ENCODE results near the gene MCF2L2.

MCF2L2 gene

GRCh38 chr3:183299976-183300375, 128.4 kb downstream of the MCF2L2 start:
- TF ChIP-seq, protein P1, sequence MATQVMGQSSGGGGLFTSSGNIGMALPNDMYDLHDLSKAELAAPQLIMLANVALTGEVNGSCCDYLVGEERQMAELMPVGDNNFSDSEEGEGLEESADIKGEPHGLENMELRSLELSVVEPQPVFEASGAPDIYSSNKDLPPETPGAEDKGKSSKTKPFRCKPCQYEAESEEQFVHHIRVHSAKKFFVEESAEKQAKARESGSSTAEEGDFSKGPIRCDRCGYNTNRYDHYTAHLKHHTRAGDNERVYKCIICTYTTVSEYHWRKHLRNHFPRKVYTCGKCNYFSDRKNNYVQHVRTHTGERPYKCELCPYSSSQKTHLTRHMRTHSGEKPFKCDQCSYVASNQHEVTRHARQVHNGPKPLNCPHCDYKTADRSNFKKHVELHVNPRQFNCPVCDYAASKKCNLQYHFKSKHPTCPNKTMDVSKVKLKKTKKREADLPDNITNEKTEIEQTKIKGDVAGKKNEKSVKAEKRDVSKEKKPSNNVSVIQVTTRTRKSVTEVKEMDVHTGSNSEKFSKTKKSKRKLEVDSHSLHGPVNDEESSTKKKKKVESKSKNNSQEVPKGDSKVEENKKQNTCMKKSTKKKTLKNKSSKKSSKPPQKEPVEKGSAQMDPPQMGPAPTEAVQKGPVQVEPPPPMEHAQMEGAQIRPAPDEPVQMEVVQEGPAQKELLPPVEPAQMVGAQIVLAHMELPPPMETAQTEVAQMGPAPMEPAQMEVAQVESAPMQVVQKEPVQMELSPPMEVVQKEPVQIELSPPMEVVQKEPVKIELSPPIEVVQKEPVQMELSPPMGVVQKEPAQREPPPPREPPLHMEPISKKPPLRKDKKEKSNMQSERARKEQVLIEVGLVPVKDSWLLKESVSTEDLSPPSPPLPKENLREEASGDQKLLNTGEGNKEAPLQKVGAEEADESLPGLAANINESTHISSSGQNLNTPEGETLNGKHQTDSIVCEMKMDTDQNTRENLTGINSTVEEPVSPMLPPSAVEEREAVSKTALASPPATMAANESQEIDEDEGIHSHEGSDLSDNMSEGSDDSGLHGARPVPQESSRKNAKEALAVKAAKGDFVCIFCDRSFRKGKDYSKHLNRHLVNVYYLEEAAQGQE (IDR thresholded peaks at IDR 0.05; ENCODE audit: insufficient read depth in 1 of 2, low read depth in 2 of 2, low read length in 2 of 2), result no peak
- TF ChIP-seq FOXP2 (optimal IDR thresholded peaks at IDR 0.05; ENCODE audit: borderline replicate concordance, extremely low read depth, extremely low read length, insufficient read depth), result no peak
- no peak for TF ChIP-seq POLR2AphosphoS5 (IDR thresholded peaks at IDR 0.05; ENCODE audit: low read depth, low read length)
- TF ChIP-seq SIN3A (IDR thresholded peaks at IDR 0.05; ENCODE audit: borderline replicate concordance, insufficient read depth, low read length), result no peak
- TF ChIP-seq TAF1 (IDR thresholded peaks at IDR 0.05; ENCODE audit: borderline replicate concordance, insufficient read depth, low read length), result no peak

DNA sequence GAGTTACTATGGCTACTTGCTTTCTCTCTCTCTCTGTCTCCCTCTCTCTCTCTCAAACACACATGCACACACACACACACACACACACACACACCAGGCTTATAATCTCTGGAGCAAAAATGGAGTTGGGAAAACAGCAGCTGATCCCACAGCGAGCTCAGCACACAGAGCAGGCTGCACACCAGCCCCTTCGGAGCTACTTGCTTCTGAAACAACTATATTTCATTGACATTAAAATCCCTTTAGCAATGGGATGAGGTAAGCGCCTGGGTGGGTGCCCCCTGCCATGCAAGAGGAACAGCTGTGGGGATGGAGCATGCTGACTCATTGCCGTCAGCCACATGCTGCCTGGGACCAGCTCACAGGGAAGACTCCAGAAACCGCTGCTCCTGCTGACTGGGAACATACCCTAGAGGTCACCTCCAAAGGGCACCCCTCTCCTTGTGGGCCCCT, 129.7 kb downstream of the MCF2L2 start:
- TF ChIP-seq FOXP2 (optimal IDR thresholded peaks at IDR 0.05; ENCODE audit: borderline replicate concordance, extremely low read depth, extremely low read length, insufficient read depth) (no peak), SIN3A (IDR thresholded peaks at IDR 0.05; ENCODE audit: borderline replicate concordance, insufficient read depth, low read length) (no peak), TAF1 (IDR thresholded peaks at IDR 0.05; ENCODE audit: borderline replicate concordance, insufficient read depth, low read length) (no peak)

DNA sequence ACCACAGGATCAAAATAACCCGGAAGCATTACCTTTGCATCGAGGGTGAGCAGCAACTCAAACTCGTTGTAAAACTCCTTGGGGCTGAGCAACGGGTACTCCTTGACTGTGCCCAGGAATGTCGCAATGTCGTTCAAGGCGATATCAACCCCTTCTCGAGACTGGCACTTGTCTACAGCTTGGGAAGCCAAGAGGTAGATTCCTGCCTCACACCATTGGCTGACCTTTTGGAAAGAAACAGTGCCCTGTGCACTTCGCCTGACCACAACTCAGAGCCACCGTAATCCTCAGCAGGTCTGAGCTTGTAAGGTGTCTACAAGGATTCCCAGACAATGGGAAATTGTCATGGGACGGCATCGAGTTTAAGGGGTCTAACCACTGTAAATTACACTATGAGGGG, 131.5 kb downstream of the MCF2L2 start:
- TF ChIP-seq FOXP2 (optimal IDR thresholded peaks at IDR 0.05; ENCODE audit: borderline replicate concordance, extremely low read depth, extremely low read length, insufficient read depth) (no peak), POLR2AphosphoS5 (IDR thresholded peaks at IDR 0.05; ENCODE audit: low read depth, low read length) (no peak), SIN3A (IDR thresholded peaks at IDR 0.05; ENCODE audit: borderline replicate concordance, insufficient read depth, low read length) (no peak), TAF1 (IDR thresholded peaks at IDR 0.05; ENCODE audit: borderline replicate concordance, insufficient read depth, low read length) (no peak)
- TF ChIP-seq, protein P1 (IDR thresholded peaks at IDR 0.05; ENCODE audit: insufficient read depth in 1 of 2, low read depth in 2 of 2, low read length in 2 of 2), result no peak

DNA sequence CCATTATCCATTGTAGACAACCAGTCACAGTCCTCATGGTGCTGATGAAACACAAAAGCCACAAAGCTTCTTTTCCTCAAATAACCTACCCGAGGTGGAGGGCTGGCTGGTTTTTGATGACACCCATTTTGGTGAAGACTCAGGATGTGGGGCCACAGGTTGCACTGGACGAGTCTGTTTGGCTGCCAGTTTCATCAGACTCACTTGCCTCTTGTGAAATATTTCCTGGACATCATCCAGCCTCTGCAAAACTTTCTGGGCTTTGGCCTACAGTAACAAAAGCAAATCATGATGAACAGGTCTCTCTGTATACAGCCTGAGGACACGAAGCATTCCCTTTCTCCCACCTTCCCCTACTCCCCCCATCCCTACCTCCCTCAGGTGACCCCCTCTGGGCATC, 133.2 kb downstream of the MCF2L2 start:
- TF ChIP-seq SIN3A (IDR thresholded peaks at IDR 0.05; ENCODE audit: borderline replicate concordance, insufficient read depth, low read length) (no peak), FOXP2 (optimal IDR thresholded peaks at IDR 0.05; ENCODE audit: borderline replicate concordance, extremely low read depth, extremely low read length, insufficient read depth) (no peak), TAF1 (IDR thresholded peaks at IDR 0.05; ENCODE audit: borderline replicate concordance, insufficient read depth, low read length) (no peak), POLR2AphosphoS5 (IDR thresholded peaks at IDR 0.05; ENCODE audit: low read depth, low read length) (no peak)
- TF ChIP-seq, protein P1 (IDR thresholded peaks at IDR 0.05; ENCODE audit: insufficient read depth in 1 of 2, low read depth in 2 of 2, low read length in 2 of 2), result no peak

- TF ChIP-seq FOXP2 (optimal IDR thresholded peaks at IDR 0.05; ENCODE audit: borderline replicate concordance, extremely low read depth, extremely low read length, insufficient read depth) (no peak), SIN3A (IDR thresholded peaks at IDR 0.05; ENCODE audit: borderline replicate concordance, insufficient read depth, low read length) (no peak), TAF1 (IDR thresholded peaks at IDR 0.05; ENCODE audit: borderline replicate concordance, insufficient read depth, low read length) (no peak), POLR2AphosphoS5 (IDR thresholded peaks at IDR 0.05; ENCODE audit: low read depth, low read length) (no peak)
- TF ChIP-seq, protein P1 (IDR thresholded peaks at IDR 0.05; ENCODE audit: insufficient read depth in 1 of 2, low read depth in 2 of 2, low read length in 2 of 2), result no peak
Measured at GRCh38 chr3:183293966-183294365, 134.5 kb downstream of the MCF2L2 start.

All from PFSK-1 (cell line).